K562 (cell line): ENCODE measurements around the gene BNC1. TPM values are rescaled to one million over a fixed set of nuclear protein-coding genes. Genes with fewer than 3 reads are reported as not detected.

Source experiments
- BACH1 ChIP-seq: fragments of 200-800 bp; sonication (Bioruptor generic); IDR thresholded peaks from 2 replicates; pipeline ENCODE4 v1.6.1; 2016; ENCODE audit warnings: missing genetic modification characterization, missing compliant biosample characterization
- BCOR ChIP-seq: fragments of 450-650 bp; IDR thresholded peaks from 2 replicates; pipeline ENCODE4 v1.6.1; 2016
- CHD1 ChIP-seq: fragments of 200-600 bp; sonication (generic); IDR thresholded peaks from one replicate; pipeline ENCODE4 v1.6.1; 2012; ENCODE audit warnings: mild to moderate bottlenecking, moderate library complexity, low read length, inconsistent platforms
- CREB1 ChIP-seq, 2 experiments: sonication (generic) in 1 of 2; formaldehyde crosslinking in 1 of 2; IDR thresholded peaks; 2 replicates each; pipeline versions ENCODE4 v1.6.1 to v1.8.0; 2012 to 2022; ENCODE audit warnings: inconsistent platforms in 1 of 2, mild to moderate bottlenecking in 1 of 2, missing genetic modification reagents in 1 of 2, moderate library complexity in 1 of 2
- CREB5 ChIP-seq: fragments of 250-450 bp; sonication (Bioruptor Pico); IDR thresholded peaks from 2 replicates; pipeline ENCODE4 v1.5.0; 2020; ENCODE audit warnings: mild to moderate bottlenecking
- KAT8 ChIP-seq: fragments of 450-650 bp; IDR thresholded peaks from 2 replicates; pipeline ENCODE4 v1.6.1; 2016; ENCODE audit warnings: low read depth, mild to moderate bottlenecking
- KLF13 ChIP-seq: fragments of 450-650 bp; IDR thresholded peaks from 2 replicates; pipeline ENCODE4 v1.6.1; 2016; ENCODE audit warnings: missing genetic modification characterization, low read depth, mild to moderate bottlenecking, missing compliant biosample characterization, moderate library complexity, borderline replicate concordance
- MCM5 ChIP-seq: fragments of 450-650 bp; IDR thresholded peaks from 2 replicates; pipeline ENCODE4 v1.6.1; 2016; ENCODE audit warnings: low read depth
- REST ChIP-seq, 2 experiments: fragments of 450-650 bp; formaldehyde crosslinking in 1 of 2; IDR thresholded peaks; 2 replicates each; pipeline versions ENCODE4 v1.4.0 to v1.6.1; 2014 to 2020; ENCODE audit warnings: mild to moderate bottlenecking in 2 of 2, borderline replicate concordance in 1 of 2, low read depth in 1 of 2
- STAT5A ChIP-seq: IDR thresholded peaks from 2 replicates; pipeline ENCODE4 v1.6.1; 2012; ENCODE audit warnings: low read length, inconsistent platforms, borderline replicate concordance
- TSHZ1 ChIP-seq: fragments of 250-450 bp; sonication (Bioruptor Pico); IDR thresholded peaks from 2 replicates; pipeline ENCODE4 v1.4.0; 2020; ENCODE audit warnings: mild to moderate bottlenecking, moderate library complexity
- polyA plus RNA-seq, 8 experiments: library from polyadenylated mRNA; depleted of rRNA in 4 of 8; stranded (reverse) in 5 of 8; unstranded in 3 of 8; fragments of >200 nt; fragmentation: Nextera tagmentation in 2 of 8; fragmentation: Illumina TruSeq in 1 of 8; extraction: Ambion mirVana in 2 of 8; extraction: Trizol in 1 of 8; gene quantifications; 2 replicates each; pipeline versions ENCODE4 v1.2.1 to v1.2.3, GENCODE V29; 2011 to 2014; ENCODE audit warnings: inconsistent platforms in 1 of 8, missing spikeins in 1 of 8
- total RNA-seq, 7 experiments: library from RNA; depleted of rRNA in 6 of 7; stranded (reverse); fragments of >200 nt in 6 of 7; fragmentation: Illumina TruSeq in 2 of 7; extraction: Trizol in 2 of 7; gene quantifications; 2 replicates each; pipeline versions ENCODE4 v1.2.1 to v1.2.3, GENCODE V29; 2011 to 2021; ENCODE audit warnings: low replicate concordance in 1 of 7
- TF ChIP-seq, protein P1 (sequence below): sonication (generic); formaldehyde crosslinking; IDR thresholded peaks from 2 replicates; pipeline ENCODE4 v1.8.1; 2023; ENCODE audit warnings: mild to moderate bottlenecking, missing genetic modification reagents

Gene BNC1
- total and polyA plus RNA-seq, 9 of the 15 experiments (the other 6 are each of a cell fraction or from before 2014, with no cell fraction given): not detected

GRCh38 chr15:83206526-83207008, 77.9 kb downstream of the BNC1 start (continued):
- TF ChIP-seq TSHZ1 (CRISPR knock-in tag) (no peak), BCOR (no peak), KLF13 (tag) (no peak), KAT8 (no peak), STAT5A (no peak), REST (IDR thresholded peaks at IDR 0.05; ENCODE audit: borderline replicate concordance) (peak; percentile 12; the same call in 1 of the 2 replicates), REST (CRISPR knock-in tag; IDR thresholded peaks at IDR 0.05; ENCODE audit: low read depth) (no peak), CHD1 (peak; percentile 19), MCM5 (no peak), CREB1 (IDR thresholded peaks at IDR 0.05) (no peak), CREB1 (CRISPR knock-in tag; IDR thresholded peaks at IDR 0.05) (0 out of 2 replicates have a peak, but pooled peaks have one; percentile 15), CREB5 (CRISPR knock-in tag) (no peak), BACH1 (tag) (no peak)
- TF ChIP-seq, protein P1, sequence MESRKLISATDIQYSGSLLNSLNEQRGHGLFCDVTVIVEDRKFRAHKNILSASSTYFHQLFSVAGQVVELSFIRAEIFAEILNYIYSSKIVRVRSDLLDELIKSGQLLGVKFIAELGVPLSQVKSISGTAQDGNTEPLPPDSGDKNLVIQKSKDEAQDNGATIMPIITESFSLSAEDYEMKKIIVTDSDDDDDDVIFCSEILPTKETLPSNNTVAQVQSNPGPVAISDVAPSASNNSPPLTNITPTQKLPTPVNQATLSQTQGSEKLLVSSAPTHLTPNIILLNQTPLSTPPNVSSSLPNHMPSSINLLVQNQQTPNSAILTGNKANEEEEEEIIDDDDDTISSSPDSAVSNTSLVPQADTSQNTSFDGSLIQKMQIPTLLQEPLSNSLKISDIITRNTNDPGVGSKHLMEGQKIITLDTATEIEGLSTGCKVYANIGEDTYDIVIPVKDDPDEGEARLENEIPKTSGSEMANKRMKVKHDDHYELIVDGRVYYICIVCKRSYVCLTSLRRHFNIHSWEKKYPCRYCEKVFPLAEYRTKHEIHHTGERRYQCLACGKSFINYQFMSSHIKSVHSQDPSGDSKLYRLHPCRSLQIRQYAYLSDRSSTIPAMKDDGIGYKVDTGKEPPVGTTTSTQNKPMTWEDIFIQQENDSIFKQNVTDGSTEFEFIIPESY: 0 out of 2 replicates have a peak, but pooled peaks have one; percentile 26
